RPMI8226 (cell line): ENCODE measurements around the gene ZNRF1.

Experiments used
- DNase-seq: peaks from one replicate; pipeline ENCODE4 v3.0.0-alpha.2; 2015

ZNRF1 gene

DNA sequence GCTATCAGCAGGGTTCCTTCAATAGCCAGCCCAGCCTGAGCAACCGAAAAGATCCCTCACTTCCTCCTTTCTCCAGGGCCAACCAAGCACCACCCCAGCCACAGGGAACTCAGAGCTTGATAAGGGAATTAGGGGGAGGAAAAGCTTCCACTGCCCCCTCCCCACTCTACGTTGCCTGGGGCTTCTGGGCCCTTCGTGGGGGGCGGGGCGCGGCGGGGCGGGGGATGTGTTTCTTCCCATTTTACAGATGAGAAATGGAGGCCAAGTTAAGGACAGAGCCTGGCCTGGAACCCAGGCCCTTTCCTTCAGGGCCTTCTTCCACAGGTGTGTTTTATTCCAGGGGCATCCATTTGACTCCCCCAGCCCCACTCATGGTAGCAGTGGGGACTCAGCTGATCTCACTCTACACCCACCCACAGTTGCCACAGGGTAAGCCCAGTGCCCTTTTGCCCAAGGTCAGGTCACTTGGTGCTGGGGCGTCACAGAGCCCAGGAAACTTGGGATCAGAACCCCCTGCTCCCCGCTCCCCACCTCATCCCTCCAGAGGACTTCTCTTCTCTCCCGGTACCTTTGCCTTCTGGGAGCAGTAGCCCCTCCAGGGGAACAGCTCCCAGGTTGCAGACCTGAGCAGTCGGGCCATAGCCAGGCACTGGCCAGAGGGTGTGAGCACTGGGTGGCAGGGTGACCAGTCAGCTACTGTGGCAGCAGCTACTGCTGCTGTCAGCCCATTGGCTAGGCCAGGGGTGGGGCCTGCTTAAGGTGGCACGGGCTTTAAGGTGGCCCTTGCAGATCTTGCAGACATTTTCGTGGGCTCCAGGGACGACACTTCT lies 117.5 kb downstream of the ZNRF1 start, which contains the start of gene LDHD:
TSS of gene LDHD (minus strand) at position 700 of the 830 bp plus-strand sequence. CDS start at position 640, 60 bp downstream.
- DNase-seq, result peak; percentile 71

DNA sequence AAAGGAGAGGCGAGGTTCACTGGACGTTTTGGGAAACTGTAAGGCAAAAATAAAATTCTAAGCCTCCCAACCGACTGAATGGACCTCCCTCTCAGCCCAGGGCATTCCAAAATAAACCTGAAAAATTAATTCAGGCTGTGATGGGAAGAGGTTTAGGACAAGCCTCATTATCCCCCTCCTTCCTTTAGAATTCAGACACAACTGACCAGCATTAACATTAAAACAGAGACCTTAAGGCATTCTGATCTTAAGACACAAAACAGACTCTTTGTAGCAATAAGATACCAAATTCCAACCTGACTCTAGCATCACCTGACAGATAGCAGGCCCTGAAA lies 118.1 kb downstream of the ZNRF1 start:
- no peak for DNase-seq

DNA sequence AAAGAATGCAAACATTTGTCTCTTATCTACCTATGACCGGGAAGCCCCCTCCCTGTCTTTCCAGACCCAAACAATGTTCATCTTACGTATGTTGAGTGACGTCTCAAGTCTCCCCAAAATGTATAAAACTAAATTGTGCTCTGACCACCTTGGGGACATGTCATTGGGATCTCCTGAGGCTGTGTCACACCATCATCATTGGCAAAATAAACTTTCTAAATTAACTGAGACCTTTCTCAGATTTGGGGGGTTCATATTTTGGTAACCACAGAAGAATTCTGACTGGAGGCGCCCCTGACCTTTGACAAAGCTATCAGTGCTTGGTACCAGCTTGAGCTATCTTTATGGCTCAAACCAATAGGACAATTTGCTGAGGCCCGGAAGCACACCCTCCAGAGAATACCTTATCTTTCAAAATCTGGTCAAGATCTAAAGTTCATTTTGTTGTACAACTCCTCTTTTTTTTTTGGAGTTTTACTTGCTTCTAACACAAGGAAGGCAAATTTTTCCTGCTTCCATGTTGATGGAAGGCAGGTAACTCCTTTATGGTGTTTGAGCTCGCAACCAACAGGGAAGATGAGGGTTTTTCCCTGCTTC lies 120.2 kb downstream of the ZNRF1 start:
- DNase-seq, result no peak

DNA sequence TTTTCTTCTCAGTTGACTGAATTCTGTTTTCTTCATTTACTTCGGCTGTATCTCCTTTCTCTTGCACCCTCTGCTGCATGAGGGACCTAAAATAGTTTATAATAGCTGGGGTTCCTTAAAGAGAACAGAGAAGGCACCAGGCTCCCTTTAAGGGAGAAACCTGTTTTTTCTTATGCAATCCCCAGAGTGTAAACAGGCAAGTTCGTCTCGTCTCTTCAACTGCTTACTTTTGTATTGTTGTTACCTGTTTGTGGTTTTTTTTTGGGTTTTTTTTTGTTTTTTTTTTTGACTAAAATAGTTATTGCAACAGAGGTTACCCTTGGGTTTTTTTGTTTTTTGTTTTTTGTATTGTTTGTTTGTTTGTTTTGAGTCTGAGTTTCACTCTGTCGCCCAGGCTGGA lies 121.4 kb downstream of the ZNRF1 start:
- DNase-seq, result no peak

DNA sequence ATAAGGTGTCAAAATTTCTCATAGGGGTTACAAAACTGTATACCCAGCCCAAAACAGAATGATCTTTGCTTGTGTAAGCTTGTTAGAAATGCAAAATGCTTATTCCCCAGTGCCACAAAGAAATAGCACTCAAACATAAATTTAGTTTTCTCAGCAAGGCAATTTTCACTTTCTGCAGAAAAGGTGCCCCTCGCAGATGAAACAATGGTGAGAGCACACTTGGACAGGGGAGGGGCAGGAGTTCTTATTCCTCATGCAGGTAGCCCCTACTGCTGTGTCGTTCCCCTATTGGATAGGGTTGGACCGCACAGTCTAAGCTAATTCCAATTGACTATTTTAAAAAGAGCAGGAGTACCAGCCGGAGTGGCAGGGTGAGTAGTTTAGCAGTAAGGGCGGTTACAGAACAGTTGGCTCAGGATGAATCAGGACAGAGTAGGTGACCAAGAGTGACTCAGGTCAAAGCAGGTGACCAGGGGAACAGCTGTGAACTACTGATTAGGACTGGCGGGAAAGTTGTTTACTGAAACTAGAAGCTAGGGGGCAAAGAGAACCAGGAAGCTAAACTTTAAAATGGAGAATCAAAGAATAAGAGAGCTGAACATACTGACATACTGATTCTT lies 123.2 kb downstream of the ZNRF1 start:
- no peak for DNase-seq

DNA sequence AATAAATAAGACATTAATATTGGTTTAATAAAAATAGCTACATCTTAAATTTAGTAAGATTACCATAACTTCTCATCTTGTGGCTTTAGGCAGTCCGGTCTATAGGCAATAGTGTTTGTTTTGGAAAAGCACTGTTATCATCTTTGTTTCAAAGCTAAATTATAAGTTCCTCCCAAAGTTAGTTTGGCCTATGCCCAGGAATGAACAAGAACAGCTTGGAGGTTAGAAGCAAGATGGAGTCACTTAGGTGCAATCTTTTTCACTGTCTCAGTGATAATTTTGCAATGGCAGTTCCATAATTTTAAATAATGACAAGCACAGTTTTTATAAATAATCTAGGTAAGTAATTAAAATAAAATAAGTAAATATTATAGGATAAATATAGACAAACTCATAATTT lies 123.8 kb downstream of the ZNRF1 start:
- no peak for DNase-seq

DNA sequence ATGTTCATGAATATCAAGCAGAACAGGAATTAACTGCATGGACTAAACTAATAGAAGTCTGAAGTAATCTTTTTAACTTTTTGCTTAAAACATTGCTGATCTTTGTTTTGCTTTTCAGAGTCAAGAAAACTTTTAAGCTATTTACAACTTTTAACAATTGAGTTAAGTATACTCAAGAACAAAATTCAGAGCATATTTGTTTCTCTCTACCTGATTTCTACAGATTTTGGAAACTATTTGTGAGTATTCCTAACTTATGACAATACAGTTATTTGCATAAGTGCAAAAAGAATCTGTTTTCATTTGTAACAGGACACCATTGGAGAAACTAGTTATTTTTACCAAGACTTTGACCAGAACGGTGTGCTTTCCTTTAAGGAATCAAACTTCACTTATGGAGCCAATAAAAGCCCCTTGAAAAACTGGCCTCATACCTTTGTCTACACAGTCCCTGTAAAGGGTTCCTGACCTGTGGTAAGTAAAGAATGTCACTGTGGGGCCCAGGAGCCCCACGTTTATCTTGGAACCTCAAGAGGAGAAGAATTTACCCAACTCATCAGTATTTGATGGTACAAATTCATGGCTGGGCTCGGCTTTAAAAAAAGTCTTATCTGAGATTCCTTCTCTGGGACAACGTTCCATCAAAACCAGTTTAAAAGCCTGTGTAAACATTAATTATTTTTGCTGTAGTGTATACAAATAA lies 129.0 kb downstream of the ZNRF1 start:
- DNase-seq, result no peak

DNA sequence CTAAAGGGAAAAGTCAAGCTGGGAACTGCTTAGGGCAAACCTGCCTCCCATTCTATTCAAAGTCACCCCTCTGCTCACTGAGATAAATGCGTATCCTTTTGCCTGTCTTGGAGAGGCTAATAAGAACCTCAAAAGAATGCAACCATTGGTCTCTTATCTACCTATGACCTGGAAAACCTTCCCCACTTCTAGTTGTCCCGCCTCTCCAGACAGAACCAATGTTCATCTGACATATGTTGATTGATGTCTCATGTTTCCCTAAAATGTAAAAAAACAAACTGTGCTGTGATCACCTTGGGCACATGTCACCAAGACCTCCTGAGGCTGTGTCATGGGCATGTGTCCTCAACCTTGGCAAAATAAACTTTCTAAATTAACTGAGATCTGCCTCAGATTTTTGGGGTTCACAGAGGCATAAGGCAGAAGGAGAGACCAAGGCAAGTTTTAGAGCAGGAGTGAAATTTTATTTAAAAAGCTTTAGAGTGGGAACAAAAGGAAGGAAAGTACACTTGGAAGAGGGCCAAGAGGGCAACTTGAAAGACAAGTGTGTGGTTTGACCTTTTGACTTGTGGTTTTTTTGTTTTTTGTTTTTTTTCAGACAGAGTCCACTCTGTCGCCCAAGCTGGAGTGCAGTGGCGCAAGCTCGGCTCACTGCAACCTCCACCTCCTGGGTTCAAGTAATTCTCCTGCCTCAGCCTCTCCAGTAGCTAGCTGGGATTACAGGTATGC lies 130.8 kb downstream of the ZNRF1 start:
- peak; percentile 76 for DNase-seq

DNA sequence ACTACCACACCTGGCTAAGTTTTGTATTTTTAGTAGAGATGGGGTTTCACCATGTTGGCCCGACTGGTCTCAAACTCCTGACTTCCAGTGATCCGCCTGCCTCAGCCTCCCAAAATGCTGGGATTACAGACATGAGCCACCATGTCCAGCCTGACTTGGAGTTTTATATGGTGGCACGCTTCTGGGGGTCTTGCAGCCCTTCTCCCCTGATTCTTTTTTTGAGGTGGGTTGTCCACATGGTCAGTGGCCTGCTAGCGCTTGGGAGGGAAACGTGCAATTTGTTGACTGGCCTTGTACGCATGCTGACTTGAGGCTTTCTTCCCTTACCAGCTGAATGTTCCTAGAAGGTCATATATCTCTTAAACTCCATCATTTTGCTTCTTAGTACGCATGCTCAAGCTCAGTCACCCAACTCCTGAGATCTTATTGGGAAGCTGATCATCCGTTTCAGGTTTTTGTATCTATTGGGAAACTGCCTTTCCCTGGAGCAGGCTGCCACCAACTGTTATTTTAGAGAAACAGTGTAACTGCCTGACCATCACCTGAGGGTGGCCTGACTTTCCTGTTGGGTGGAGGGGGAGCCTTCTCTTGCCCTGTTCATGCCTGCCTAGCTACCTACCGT lies 131.4 kb downstream of the ZNRF1 start:
- DNase-seq, result no peak

DNA sequence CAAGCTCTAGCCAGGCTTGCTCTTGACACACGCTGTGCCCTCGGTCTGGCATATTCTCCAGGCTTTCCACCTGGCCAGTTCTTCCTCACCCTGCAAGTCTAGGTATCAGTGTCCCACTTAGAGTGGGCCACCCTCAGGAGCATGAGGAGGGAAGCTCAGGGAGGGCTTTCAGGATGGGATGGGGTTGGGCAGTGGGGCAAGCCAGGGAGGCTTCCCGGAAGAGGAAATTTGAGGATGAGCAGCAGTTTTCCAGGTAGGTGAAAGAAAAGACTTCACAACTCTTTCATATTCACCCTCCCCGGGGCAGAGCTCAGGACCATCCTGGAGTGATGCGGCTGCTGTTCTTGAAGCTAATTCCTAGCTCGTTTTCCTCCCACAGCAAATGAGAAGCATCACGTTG lies 132.3 kb downstream of the ZNRF1 start:
- DNase-seq, result no peak

DNA sequence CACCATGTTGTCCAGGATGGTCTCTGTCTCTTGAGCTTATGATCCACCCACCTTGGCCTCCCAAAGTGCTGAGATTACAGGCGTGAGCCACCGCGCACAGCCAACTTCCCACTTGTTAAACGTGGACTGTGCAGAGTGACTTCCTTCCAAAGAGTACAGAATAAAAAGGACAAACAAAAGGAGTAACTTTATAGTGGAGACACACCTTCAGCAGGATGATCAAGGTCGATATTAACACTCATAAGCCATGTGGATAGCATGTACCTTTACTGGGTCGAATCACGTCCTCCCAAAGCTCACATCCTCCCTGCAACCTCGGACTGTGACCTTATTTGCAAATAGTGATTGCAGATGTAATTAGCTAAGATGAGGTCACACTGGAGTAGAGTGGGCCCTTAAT lies 139.4 kb downstream of the ZNRF1 start:
- DNase-seq, result no peak

DNA sequence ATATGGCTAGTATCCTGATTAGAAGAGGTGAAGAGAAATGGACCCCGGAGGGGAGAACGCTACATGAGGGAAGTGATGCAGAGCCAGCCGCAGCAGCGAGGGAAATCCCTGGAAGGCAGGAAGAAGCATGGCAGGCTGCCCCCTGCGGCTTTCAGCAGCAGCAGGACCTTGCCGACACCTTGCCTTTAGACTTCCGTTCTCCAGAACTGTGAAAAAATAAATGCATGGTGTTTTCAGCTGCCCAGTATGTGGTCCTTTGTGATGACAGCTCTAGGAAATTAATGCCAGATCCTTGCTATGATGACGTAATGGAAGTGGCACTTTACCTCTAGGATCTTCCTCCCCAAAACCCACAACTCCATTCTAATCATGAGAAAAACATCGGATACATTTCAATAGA lies 139.8 kb downstream of the ZNRF1 start:
- DNase-seq, result no peak

DNA sequence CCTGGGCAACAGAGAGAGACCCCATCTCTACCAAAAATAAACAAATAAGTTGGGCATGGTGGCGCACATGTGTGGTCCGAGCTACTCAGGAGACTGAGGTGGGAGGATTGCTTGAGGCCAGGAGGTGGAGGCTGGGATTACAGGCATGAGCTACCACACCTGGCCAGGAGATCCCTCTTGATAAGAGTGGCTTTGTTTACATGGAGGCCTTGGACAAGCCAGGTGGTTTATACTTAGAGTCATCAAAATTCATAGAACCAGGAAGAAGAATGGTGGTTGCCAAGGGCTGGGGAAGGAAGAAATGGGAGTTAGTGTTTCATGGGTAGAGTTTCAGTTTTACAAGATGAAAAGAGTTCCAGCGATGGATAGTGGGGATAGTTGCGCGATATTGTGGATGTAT lies 140.7 kb downstream of the ZNRF1 start:
- DNase-seq, result no peak

DNA sequence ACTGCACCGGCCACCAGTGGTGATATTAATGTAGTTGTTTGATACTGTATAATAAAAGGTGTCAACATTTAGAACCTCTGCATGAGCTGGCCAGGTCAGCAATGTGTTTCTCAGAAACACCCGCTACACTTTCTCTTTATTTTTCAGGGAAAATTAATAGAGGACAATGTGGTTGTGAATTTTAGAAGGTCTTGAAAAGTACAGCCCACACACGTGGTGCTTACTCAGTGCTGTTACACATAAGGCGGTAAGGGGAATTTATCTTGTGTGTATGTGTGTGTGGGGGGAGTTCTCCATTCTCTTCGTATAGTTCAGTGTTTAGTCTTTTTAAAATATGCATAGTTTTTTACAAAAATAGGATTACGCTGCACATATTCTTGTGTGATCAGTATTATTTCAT lies 145.1 kb downstream of the ZNRF1 start:
- DNase-seq, result no peak

DNA sequence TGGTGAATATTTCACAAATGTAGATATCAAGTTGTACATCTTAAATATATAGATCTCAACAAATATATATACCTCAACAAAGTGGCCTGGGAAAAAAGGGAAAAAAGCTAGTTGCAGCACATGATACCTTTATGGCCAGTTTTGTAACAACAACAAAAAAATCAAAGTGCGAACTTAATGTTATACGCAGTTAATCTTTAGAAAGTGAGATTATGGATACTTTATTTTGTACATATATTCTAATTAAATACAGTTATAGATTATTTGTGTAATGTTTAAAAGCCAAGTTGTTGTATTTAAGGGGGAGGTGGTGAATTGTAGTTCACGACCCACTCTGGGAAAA lies 149.1 kb downstream of the ZNRF1 start:
- no peak for DNase-seq

DNA sequence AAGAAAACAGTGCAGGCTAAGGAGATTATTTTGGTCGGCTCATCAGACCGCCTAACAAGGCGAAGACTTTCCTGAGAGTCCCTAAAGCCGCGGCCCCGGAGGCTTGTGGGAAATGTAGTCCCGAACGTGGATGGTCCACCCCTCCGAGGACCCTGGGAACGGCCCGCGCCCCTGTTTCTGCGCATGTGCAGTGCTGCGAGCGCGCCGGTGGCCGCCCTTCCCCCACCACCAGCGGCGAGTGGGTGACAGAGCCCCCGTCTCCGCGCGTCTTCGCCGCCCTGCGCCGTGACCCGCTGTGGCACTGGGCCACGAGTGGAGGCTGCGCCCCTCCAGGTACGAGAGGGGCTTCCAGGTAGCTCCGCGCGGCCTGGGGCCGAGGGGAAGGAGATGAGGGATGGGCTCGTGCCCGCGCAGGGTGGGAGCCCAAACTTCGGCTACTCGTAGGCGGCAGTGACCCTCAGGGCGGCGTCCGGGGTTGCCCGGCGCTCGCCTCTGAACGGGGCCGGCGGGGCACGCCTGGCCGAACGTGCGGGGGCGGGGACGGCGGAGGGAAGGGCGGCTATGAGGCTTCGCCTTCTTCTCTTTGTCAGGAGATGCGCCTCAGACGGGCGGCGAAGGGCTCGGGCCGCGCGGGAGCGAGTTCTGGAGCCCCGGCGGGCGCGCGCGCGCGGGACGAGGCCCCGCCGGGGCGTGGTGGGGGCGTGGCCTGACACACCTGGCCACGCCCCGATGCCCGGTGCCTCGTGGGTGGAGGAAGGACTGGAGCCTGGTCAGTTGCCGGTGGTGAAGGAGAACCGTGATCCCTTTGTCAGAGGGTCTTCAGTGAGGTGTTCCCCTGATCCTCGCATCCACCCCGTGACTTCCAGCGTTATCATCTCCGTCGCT lies 149.7 kb downstream of the ZNRF1 start, which contains the start of gene ZFP1:
TSS of gene ZFP1 (plus strand) at position 214 of the 885 bp plus-strand sequence. CDS start 4,428 bp downstream, outside the sequence.
- peak; percentile 97 for DNase-seq

DNA sequence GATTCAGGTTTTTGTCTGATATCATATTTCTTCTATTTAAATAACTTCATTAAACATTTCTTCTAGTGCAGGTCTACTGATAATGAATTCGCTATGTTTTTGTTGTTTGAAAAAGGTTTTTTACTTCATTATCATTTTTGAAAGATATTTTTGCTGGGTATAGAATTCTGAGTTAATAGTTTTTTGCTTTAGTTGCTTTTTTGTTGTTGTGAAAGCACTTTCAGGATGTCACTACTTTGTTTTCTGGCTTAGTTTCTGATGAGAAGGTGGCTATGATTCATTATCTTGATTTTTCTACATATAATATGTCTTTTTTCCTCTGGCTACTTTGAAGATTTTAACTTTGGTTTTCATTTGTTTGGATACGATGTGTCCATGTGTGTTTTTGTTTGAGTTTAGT lies 153.0 kb downstream of the ZNRF1 start:
- no peak for DNase-seq

DNA sequence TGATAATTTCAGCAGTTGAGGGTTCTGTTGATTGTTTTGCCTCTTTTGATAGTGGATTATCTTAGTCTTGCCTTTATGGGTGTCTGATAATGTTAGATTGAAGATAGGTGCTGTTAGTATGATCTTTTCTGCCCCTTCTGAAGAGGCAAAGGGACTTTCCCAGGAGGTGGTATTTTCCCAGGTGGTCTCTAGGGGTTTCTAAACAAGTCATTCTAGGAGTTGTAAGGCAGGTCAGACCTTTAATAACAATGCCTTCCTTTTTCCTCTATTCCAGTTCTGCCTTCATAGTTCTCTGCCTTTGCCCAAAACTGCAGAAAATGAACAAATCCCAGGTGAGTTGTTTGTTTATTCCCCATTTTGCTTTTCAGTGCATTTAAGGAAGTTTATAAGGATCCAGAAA lies 153.8 kb downstream of the ZNRF1 start:
- DNase-seq, result no peak

DNA sequence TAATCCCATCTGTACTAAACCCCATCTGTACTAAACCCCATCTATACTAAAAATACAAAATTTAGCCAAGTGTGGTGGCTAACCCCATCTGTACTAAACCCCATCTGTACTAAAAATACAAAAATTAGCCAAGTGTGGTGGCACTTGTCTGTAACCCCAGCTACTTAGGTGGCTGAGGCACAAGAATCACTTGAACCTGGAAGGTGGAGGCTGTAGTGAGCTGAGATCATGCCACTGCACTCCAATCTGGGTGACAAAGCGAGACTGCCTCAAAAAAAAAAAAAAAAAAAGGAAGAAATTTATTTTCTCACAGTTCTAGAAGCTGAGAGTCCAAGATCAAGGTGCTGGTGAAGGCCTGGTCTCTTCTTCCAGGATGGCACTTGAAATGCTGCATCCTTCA lies 161.6 kb downstream of the ZNRF1 start:
- DNase-seq, result no peak
